K562 (cell line): ENCODE results near the gene DNAAF8. TPM values are rescaled to one million over a fixed set of nuclear protein-coding genes. Genes with fewer than 3 reads are reported as not detected.

ENCODE experiments used
- DPF2 ChIP-seq: fragments of 450-650 bp; IDR thresholded peaks from 2 replicates; pipeline ENCODE4 v1.6.1; 2016
- FOXA1 ChIP-seq: fragments of 450-650 bp; IDR thresholded peaks from 2 replicates; pipeline ENCODE4 v1.6.1; 2016; ENCODE audit warnings: mild to moderate bottlenecking, borderline replicate concordance
- IFI16 ChIP-seq: fragments of 250-450 bp; sonication (Bioruptor Pico); IDR thresholded peaks from 2 replicates; pipeline ENCODE4 v2.1.2; 2022; ENCODE audit warnings: mild to moderate bottlenecking, inconsistent platforms
- POLR2AphosphoS2 ChIP-seq: IDR thresholded peaks from 2 replicates; pipeline ENCODE4 v1.6.1; 2012; ENCODE audit warnings: low read length, improper control_type of control experiment
- RCOR1 ChIP-seq, 2 experiments: IDR thresholded peaks; 2 replicates each; pipeline ENCODE4 v1.6.1; 2012; ENCODE audit warnings: low read depth in 2 of 2, low read length in 2 of 2, borderline replicate concordance in 1 of 2, improper control_type of control experiment in 1 of 2
- SAFB2 ChIP-seq: fragments of 200-400 bp; formaldehyde crosslinking; IDR thresholded peaks from 2 replicates; pipeline ENCODE4 v1.6.1; 2018; ENCODE audit warnings: borderline replicate concordance, low read length, low read depth, moderate library complexity; ENCODE audit not compliant: severe bottlenecking
- TEAD4 ChIP-seq, 2 experiments: sonication (generic) in 1 of 2; formaldehyde crosslinking in 1 of 2; IDR thresholded peaks; 2 replicates each; pipeline versions ENCODE4 v1.6.1 to v1.8.0; 2012 to 2022; ENCODE audit warnings: borderline replicate concordance in 1 of 2, inconsistent platforms in 1 of 2, low read length in 1 of 2, mild to moderate bottlenecking in 1 of 2, missing genetic modification reagents in 1 of 2
- ZFP30 ChIP-seq: fragments of 250-450 bp; sonication (Bioruptor Pico); IDR thresholded peaks from 2 replicates; pipeline ENCODE4 v1.8.0; 2022; ENCODE audit warnings: moderate library complexity, mild to moderate bottlenecking, inconsistent platforms, borderline replicate concordance
- ZNF263 ChIP-seq: sonication (generic); formaldehyde crosslinking; IDR thresholded peaks from 2 replicates; pipeline ENCODE4 v1.8.0; 2022; ENCODE audit warnings: mild to moderate bottlenecking, missing genetic modification reagents, borderline replicate concordance
- ZNF695 ChIP-seq: fragments of 450-650 bp; formaldehyde crosslinking; IDR thresholded peaks from 2 replicates; pipeline ENCODE4 v1.4.0; 2020; ENCODE audit warnings: mild to moderate bottlenecking, moderate library complexity
- polyA plus RNA-seq, 8 experiments: library from polyadenylated mRNA; depleted of rRNA in 4 of 8; stranded (reverse) in 5 of 8; unstranded in 3 of 8; fragments of >200 nt; fragmentation: Nextera tagmentation in 2 of 8; fragmentation: Illumina TruSeq in 1 of 8; extraction: Ambion mirVana in 2 of 8; extraction: Trizol in 1 of 8; gene quantifications; 2 replicates each; pipeline versions ENCODE4 v1.2.1 to v1.2.3, GENCODE V29; 2011 to 2014; ENCODE audit warnings: inconsistent platforms in 1 of 8, missing spikeins in 1 of 8
- total RNA-seq, 7 experiments: library from RNA; depleted of rRNA in 6 of 7; stranded (reverse); fragments of >200 nt in 6 of 7; fragmentation: Illumina TruSeq in 2 of 7; extraction: Trizol in 2 of 7; gene quantifications; 2 replicates each; pipeline versions ENCODE4 v1.2.1 to v1.2.3, GENCODE V29; 2011 to 2021; ENCODE audit warnings: low replicate concordance in 1 of 7
- TF ChIP-seq, protein P1 (sequence below): fragments of 450-650 bp; formaldehyde crosslinking; IDR thresholded peaks from 2 replicates; pipeline ENCODE4 v1.4.0; 2022; ENCODE audit warnings: missing genetic modification characterization
- TF ChIP-seq, protein P2 (sequence below): fragments of 450-650 bp; IDR thresholded peaks from 2 replicates; pipeline ENCODE4 v1.6.1; 2016
- TF ChIP-seq, protein P3 (sequence below): fragments of 250-450 bp; sonication (Bioruptor Pico); IDR thresholded peaks from 2 replicates; pipeline ENCODE4 v1.8.0; 2022; ENCODE audit warnings: inconsistent platforms, mild to moderate bottlenecking, moderate library complexity, borderline replicate concordance
- TF ChIP-seq, protein P4 (sequence below): fragments of 450-650 bp; IDR thresholded peaks from 2 replicates; pipeline ENCODE4 v1.6.1; 2018; ENCODE audit warnings: mild to moderate bottlenecking, low read depth; ENCODE audit not compliant: partially characterized antibody
- TF ChIP-seq, protein P5 (sequence below): sonication (generic); formaldehyde crosslinking; IDR thresholded peaks from 2 replicates; pipeline ENCODE4 v1.8.0; 2023; ENCODE audit warnings: mild to moderate bottlenecking, missing genetic modification reagents
- TF ChIP-seq, protein P6 (sequence below): sonication (generic); formaldehyde crosslinking; IDR thresholded peaks from 2 replicates; pipeline ENCODE4 v1.8.0; 2022; ENCODE audit warnings: mild to moderate bottlenecking, low read depth, missing genetic modification reagents
- TF ChIP-seq, protein P7 (sequence below): fragments of 450-650 bp; IDR thresholded peaks from 2 replicates; pipeline ENCODE4 v1.6.1; 2014; ENCODE audit warnings: low read depth, mild to moderate bottlenecking, moderate library complexity, borderline replicate concordance

Gene DNAAF8
- total and polyA plus RNA-seq, 9 of the 15 experiments (the other 6 are each of a cell fraction or from before 2014, with no cell fraction given), result 0.04 to 0.12 (median 0.10) TPM; not detected in 6

DNA sequence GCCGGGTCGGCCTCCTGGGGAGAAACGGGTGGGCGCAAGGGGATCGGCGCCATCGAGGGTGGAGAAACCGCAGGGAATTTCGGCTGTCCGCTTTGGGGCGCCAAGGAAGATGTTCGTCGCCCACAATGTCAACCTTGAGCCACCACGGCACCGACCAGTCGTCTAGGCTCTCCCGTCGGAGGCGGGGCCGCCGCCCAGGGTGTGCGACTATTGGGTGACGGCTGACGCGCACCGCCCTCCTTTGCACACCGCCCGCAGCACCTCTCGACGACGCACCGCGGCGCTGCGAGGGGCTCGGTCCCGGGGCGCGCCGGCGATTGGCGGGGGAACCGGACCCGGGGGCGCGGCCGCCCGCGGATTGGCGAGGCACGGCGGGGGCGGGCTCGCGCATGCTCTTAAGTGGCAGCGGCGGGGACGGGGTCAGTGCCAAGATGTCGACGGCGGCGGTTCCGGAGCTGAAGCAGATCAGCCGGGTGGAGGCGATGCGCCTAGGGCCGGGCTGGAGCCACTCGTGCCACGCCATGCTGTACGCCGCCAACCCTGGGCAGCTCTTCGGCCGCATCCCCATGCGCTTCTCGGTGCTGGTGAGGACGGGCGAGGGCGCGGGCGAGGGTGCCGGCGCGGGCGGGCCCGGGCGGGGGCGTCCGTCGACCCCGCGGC lies 40.9 kb upstream of the DNAAF8 start, which contains the start of gene NUDT16L1 (continued):
- TF ChIP-seq, protein P1, sequence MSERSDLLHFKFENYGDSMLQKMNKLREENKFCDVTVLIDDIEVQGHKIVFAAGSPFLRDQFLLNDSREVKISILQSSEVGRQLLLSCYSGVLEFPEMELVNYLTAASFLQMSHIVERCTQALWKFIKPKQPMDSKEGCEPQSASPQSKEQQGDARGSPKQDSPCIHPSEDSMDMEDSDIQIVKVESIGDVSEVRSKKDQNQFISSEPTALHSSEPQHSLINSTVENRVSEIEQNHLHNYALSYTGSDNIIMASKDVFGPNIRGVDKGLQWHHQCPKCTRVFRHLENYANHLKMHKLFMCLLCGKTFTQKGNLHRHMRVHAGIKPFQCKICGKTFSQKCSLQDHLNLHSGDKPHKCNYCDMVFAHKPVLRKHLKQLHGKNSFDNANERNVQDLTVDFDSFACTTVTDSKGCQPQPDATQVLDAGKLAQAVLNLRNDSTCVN (CRISPR knock-in tag), result no peak
- TF ChIP-seq POLR2AphosphoS2 (peak; percentile 71; the same call in 1 of the 2 replicates), FOXA1 (no peak), IFI16 (CRISPR knock-in tag) (no peak), ZNF263 (no peak), TEAD4 (IDR thresholded peaks at IDR 0.05; ENCODE audit: low read length) (no peak), TEAD4 (CRISPR knock-in tag; IDR thresholded peaks at IDR 0.05; ENCODE audit: borderline replicate concordance) (no peak), ZNF695 (CRISPR knock-in tag) (no peak), SAFB2 (no peak), RCOR1 (IDR thresholded peaks at IDR 0.05; ENCODE audit: borderline replicate concordance in 1 of 2, low read depth in 2 of 2, low read length in 2 of 2) (no peak; a peak in 1 of 4 replicates), DPF2 (no peak), ZFP30 (CRISPR knock-in tag) (no peak)
- TF ChIP-seq, protein P2, sequence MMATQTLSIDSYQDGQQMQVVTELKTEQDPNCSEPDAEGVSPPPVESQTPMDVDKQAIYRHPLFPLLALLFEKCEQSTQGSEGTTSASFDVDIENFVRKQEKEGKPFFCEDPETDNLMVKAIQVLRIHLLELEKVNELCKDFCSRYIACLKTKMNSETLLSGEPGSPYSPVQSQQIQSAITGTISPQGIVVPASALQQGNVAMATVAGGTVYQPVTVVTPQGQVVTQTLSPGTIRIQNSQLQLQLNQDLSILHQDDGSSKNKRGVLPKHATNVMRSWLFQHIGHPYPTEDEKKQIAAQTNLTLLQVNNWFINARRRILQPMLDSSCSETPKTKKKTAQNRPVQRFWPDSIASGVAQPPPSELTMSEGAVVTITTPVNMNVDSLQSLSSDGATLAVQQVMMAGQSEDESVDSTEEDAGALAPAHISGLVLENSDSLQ, result peak; percentile 76
- TF ChIP-seq, protein P3, sequence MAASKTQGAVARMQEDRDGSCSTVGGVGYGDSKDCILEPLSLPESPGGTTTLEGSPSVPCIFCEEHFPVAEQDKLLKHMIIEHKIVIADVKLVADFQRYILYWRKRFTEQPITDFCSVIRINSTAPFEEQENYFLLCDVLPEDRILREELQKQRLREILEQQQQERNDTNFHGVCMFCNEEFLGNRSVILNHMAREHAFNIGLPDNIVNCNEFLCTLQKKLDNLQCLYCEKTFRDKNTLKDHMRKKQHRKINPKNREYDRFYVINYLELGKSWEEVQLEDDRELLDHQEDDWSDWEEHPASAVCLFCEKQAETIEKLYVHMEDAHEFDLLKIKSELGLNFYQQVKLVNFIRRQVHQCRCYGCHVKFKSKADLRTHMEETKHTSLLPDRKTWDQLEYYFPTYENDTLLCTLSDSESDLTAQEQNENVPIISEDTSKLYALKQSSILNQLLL (CRISPR knock-in tag), result no peak
- TF ChIP-seq, protein P4, sequence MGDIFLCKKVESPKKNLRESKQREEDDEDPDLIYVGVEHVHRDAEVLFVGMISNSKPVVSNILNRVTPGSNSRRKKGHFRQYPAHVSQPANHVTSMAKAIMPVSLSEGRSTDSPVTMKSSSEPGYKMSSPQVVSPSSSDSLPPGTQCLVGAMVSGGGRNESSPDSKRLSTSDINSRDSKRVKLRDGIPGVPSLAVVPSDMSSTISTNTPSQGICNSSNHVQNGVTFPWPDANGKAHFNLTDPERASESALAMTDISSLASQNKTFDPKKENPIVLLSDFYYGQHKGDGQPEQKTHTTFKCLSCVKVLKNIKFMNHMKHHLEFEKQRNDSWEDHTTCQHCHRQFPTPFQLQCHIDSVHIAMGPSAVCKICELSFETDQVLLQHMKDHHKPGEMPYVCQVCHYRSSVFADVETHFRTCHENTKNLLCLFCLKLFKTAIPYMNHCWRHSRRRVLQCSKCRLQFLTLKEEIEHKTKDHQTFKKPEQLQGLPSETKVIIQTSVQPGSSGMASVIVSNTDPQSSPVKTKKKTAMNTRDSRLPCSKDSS, result no peak
- TF ChIP-seq, protein P5, sequence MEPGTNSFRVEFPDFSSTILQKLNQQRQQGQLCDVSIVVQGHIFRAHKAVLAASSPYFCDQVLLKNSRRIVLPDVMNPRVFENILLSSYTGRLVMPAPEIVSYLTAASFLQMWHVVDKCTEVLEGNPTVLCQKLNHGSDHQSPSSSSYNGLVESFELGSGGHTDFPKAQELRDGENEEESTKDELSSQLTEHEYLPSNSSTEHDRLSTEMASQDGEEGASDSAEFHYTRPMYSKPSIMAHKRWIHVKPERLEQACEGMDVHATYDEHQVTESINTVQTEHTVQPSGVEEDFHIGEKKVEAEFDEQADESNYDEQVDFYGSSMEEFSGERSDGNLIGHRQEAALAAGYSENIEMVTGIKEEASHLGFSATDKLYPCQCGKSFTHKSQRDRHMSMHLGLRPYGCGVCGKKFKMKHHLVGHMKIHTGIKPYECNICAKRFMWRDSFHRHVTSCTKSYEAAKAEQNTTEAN (CRISPR knock-in tag), result no peak
- TF ChIP-seq, protein P6, sequence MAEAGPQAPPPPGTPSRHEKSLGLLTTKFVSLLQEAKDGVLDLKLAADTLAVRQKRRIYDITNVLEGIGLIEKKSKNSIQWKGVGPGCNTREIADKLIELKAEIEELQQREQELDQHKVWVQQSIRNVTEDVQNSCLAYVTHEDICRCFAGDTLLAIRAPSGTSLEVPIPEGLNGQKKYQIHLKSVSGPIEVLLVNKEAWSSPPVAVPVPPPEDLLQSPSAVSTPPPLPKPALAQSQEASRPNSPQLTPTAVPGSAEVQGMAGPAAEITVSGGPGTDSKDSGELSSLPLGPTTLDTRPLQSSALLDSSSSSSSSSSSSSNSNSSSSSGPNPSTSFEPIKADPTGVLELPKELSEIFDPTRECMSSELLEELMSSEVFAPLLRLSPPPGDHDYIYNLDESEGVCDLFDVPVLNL, result no peak
- TF ChIP-seq, protein P7, sequence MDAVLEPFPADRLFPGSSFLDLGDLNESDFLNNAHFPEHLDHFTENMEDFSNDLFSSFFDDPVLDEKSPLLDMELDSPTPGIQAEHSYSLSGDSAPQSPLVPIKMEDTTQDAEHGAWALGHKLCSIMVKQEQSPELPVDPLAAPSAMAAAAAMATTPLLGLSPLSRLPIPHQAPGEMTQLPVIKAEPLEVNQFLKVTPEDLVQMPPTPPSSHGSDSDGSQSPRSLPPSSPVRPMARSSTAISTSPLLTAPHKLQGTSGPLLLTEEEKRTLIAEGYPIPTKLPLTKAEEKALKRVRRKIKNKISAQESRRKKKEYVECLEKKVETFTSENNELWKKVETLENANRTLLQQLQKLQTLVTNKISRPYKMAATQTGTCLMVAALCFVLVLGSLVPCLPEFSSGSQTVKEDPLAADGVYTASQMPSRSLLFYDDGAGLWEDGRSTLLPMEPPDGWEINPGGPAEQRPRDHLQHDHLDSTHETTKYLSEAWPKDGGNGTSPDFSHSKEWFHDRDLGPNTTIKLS, result 0 out of 2 replicates have a peak, but pooled peaks have one; percentile 25
